GM19328 (cell line): Measurements from ENCODE around the gene DOCK9.

Experiments used
- ATAC-seq: cut with Tn5 transposase; IDR thresholded peaks from one replicate; pipeline ENCODE4 v1.9.1; 2021; ENCODE audit warnings: mild to moderate bottlenecking, moderate library complexity; ENCODE audit not compliant: unreplicated experiment

The DOCK9 gene

GRCh38 chr13:98998831-98999638 lies 21.2 kb upstream of the DOCK9 start:
- no peak for ATAC-seq

- ATAC-seq = no peak
Measured at GRCh38 chr13:98997738-98998641, 20.1 kb upstream of the DOCK9 start.

GRCh38 chr13:98997011-98997730 lies 19.3 kb upstream of the DOCK9 start:
- ATAC-seq = no peak

- ATAC-seq = no peak
Measured at GRCh38 chr13:98996046-98996445, 18.2 kb upstream of the DOCK9 start.

GRCh38 chr13:98994896-98995295 lies 17.0 kb upstream of the DOCK9 start:
- no peak for ATAC-seq

GRCh38 chr13:98994080-98994479 lies 16.2 kb upstream of the DOCK9 start:
- ATAC-seq = no peak

GRCh38 chr13:98992355-98992754 lies 14.5 kb upstream of the DOCK9 start:
- ATAC-seq = no peak

GRCh38 chr13:98990701-98991100 lies 12.8 kb upstream of the DOCK9 start:
- ATAC-seq = no peak

- no peak for ATAC-seq
Measured at GRCh38 chr13:98989469-98990235, 11.8 kb upstream of the DOCK9 start.

- ATAC-seq = no peak
Measured at GRCh38 chr13:98988780-98989179, 10.9 kb upstream of the DOCK9 start.

- ATAC-seq = no peak
Measured at GRCh38 chr13:98988277-98988676, 10.4 kb upstream of the DOCK9 start.

- ATAC-seq = no peak
Measured at GRCh38 chr13:98987275-98987674, 9.4 kb upstream of the DOCK9 start.

- ATAC-seq = no peak
Measured at GRCh38 chr13:98986226-98986846, 8.5 kb upstream of the DOCK9 start.

GRCh38 chr13:98985591-98985990 lies 7.7 kb upstream of the DOCK9 start:
- ATAC-seq = no peak

GRCh38 chr13:98984983-98985382 lies 7.1 kb upstream of the DOCK9 start:
- no peak for ATAC-seq

GRCh38 chr13:98984118-98984517 lies 6.3 kb upstream of the DOCK9 start:
- no peak for ATAC-seq

- ATAC-seq = no peak
Measured at GRCh38 chr13:98983182-98983581, 5.3 kb upstream of the DOCK9 start.

GRCh38 chr13:98981369-98982080 lies 3.7 kb upstream of the DOCK9 start:
- no peak for ATAC-seq

- no peak for ATAC-seq
Measured at GRCh38 chr13:98979012-98979660, 1.3 kb upstream of the DOCK9 start.
